IPS-18a (cell line): ENCODE results near the gene CASP5.
"Not testable (repeated sequence)": the region's sequence is repeated elsewhere in the genome, so short reads cannot be mapped to it uniquely, and the experiment has no call there.

ENCODE experiments used
- H3K27ac ChIP-seq: one replicate; pipeline ENCODE4 v1.5.1; 2013; ENCODE audit warnings: low read length
- H3K27me3 ChIP-seq: one replicate; pipeline ENCODE4 v1.6.1; 2013; ENCODE audit warnings: mild to moderate bottlenecking, low read length; ENCODE audit not compliant: control insufficient read depth, insufficient read depth
- H3K36me3 ChIP-seq: one replicate; pipeline ENCODE4 v1.6.1; 2013; ENCODE audit warnings: low read depth, low read length; ENCODE audit not compliant: control insufficient read depth
- H3K4me1 ChIP-seq: one replicate; pipeline ENCODE4 v1.6.1; 2013; ENCODE audit warnings: low read depth, low read length; ENCODE audit not compliant: control insufficient read depth
- H3K4me3 ChIP-seq: one replicate; pipeline ENCODE4 v1.5.1; 2013; ENCODE audit warnings: low read length
- H3K9ac ChIP-seq: one replicate; pipeline ENCODE4 v1.6.1; 2013; ENCODE audit warnings: mild to moderate bottlenecking, low read length, moderate library complexity
- H3K9me3 ChIP-seq: one replicate; pipeline ENCODE4 v1.6.1; 2013; ENCODE audit warnings: low read depth, low read length; ENCODE audit not compliant: control insufficient read depth

Gene CASP5

GRCh38 chr11:105049481-105049880, 26.5 kb upstream of the CASP5 start:
- H3K4me3 ChIP-seq: no peak overlapping the region
- H3K9me3 ChIP-seq: no peaks in the 10 kb centered on the region
- no peaks in the 10 kb centered on the region for H3K36me3 ChIP-seq
- no peak overlapping the region for H3K27ac ChIP-seq
- H3K27me3 ChIP-seq: no peaks in the 10 kb centered on the region
- H3K4me1 ChIP-seq: no peaks in the 10 kb centered on the region
- no peak overlapping the region for H3K9ac ChIP-seq

- H3K36me3 ChIP-seq: no peaks in the 10 kb centered on the region
- no peaks in the 10 kb centered on the region for H3K9me3 ChIP-seq
- no peak overlapping the region for H3K9ac ChIP-seq
- no peaks in the 10 kb centered on the region for H3K27me3 ChIP-seq
- H3K4me1 ChIP-seq: no peaks in the 10 kb centered on the region
- no peak overlapping the region for H3K27ac ChIP-seq
- H3K4me3 ChIP-seq: no peak overlapping the region
Observed at GRCh38 chr11:105046898-105047579, 24.1 kb upstream of the CASP5 start.

DNA sequence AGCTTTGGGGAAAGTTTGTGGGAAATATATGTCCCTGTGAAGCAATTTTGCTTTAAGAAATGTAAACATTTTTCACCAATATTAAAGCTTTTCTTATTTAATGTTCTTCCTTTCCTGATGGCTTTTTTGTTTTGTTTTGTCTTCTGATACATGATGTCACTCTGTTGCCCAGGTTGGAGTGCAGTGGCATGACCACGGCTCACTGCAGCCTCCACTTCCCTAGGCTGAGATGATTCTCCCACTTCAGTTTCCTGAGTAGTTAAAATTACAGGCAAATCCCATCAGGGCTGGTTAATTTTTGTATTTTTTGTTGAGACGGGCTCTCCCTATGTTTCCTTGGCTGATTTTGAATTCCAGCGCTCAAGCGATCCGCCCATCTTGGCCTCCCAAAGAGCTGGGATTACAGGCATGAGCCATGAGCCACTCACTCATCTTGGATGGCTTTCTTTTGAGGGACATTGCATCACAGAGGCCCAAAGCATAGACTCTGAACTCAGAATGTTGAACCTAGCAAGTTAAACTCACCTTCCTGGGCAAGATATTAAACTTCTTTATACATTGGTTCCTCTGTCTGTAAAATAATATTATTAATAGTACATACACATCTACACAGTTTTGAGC, 22.8 kb upstream of the CASP5 start:
- Histone ChIP-seq H3K4me3 (no peak overlapping the region), H3K4me1 (no peaks in the 10 kb centered on the region), H3K9ac (no peak overlapping the region), H3K36me3 (no peaks in the 10 kb centered on the region), H3K27me3 (no peaks in the 10 kb centered on the region), H3K27ac (no peak overlapping the region), H3K9me3 (no peaks in the 10 kb centered on the region)

GRCh38 chr11:105044557-105045524, 21.9 kb upstream of the CASP5 start, which contains the start of gene CARD16:
Gene CARD16, minus strand, starts transcription at chr11:105045335. Its CDS starts 38 bp downstream, at chr11:105045297.
- H3K4me3 ChIP-seq, H3K9me3 ChIP-seq, H3K4me1 ChIP-seq, H3K27me3 ChIP-seq, H3K27ac ChIP-seq, H3K9ac ChIP-seq, H3K36me3 ChIP-seq: not testable (repeated sequence)

GRCh38 chr11:105042178-105042577, 19.2 kb upstream of the CASP5 start:
- Histone ChIP-seq H3K9ac (no peak overlapping the region), H3K4me3 (no peak overlapping the region), H3K27me3 (no peaks in the 10 kb centered on the region), H3K27ac (no peak overlapping the region), H3K9me3 (no peaks in the 10 kb centered on the region), H3K36me3 (no peaks in the 10 kb centered on the region), H3K4me1 (no peaks in the 10 kb centered on the region)

GRCh38 chr11:105040703-105041102, 17.7 kb upstream of the CASP5 start:
- H3K4me3 ChIP-seq: no peak overlapping the region
- H3K27me3 ChIP-seq: no peaks in the 10 kb centered on the region
- no peaks in the 10 kb centered on the region for H3K9me3 ChIP-seq
- no peaks in the 10 kb centered on the region for H3K4me1 ChIP-seq
- no peaks in the 10 kb centered on the region for H3K36me3 ChIP-seq
- H3K27ac ChIP-seq: no peak overlapping the region
- no peak overlapping the region for H3K9ac ChIP-seq

DNA sequence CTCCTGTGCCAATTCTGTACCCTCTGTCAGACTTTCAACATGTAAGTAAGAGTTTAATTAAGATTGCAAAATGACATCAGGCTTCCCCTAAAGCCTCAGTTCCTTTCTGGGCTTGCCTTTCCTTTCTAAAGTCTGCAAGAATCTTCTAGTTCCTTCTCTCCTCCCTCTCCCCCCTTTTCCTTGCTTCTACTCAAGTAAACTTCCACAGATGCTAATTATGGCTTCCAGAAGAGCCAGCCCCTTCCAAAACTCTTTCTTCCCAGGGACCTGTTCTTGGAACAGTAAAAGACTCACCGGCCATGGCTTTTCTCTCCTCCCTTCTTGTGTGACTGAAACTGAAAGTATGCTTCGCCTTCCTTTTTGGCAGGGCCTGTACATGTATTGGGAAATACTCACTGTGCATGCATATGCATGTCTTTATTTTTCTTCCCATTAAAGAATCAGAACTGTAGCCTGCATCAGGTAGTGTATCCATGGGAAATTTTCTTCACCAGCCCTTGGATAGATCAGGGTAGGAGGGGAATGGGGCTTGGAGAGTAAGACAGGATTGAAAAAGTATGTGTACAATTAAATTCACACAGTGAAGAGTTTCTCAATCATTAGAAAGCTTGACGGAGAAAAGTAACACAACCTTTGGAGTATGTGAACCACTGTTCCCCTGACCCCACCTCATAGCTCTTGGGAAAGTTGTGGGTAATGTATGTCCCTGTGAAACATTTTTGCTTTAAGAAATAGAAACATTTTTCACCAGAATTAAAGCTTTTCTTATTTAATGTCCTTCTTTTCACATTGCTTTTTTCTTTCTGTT, 12.0 kb upstream of the CASP5 start, which contains the start of gene CASP1:
TSS of gene CASP1 (minus strand) at position 332 of the 808 bp plus-strand sequence. CDS start at position 301, 31 bp downstream.
- no peak within 1 kb of the TSS for H3K4me3 ChIP-seq
- no peak within 1 kb of the TSS for H3K9ac ChIP-seq
- H3K36me3 ChIP-seq: no peaks in the 10 kb centered on the region
- no peaks in the 10 kb centered on the region for H3K27me3 ChIP-seq
- H3K9me3 ChIP-seq: no peaks in the 10 kb centered on the region
- no peak within 1 kb of the TSS for H3K27ac ChIP-seq
- H3K4me1 ChIP-seq: no peaks in the 10 kb centered on the region

GRCh38 chr11:105034388-105034787, 11.4 kb upstream of the CASP5 start:
- H3K9ac ChIP-seq, H3K9me3 ChIP-seq, H3K27ac ChIP-seq, H3K4me3 ChIP-seq, H3K4me1 ChIP-seq, H3K36me3 ChIP-seq, H3K27me3 ChIP-seq: not testable (repeated sequence)

DNA sequence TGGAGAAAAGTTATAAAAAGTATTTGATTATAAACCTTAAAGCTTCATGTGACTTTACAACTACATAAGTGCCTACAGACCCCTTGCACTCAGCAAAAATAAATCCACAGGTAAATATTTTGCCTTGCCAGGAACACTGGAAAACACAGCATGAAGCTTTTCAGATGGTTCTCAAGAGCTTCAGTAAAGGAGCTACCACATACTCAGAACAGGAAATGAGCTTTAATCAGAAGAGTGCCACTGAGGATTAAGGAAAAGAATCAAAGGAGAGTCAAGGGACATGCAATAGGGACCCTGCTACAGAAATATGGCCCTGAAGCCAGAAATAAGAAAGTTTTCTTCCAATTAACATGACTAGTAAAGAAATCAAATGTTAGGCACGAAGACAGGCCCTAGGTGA, 10.8 kb upstream of the CASP5 start:
- H3K4me3 ChIP-seq: no peak overlapping the region
- no peak overlapping the region for H3K27ac ChIP-seq
- H3K4me1 ChIP-seq: no peaks in the 10 kb centered on the region
- no peaks in the 10 kb centered on the region for H3K27me3 ChIP-seq
- no peak overlapping the region for H3K9ac ChIP-seq
- H3K9me3 ChIP-seq: no peaks in the 10 kb centered on the region
- H3K36me3 ChIP-seq: no peaks in the 10 kb centered on the region

DNA sequence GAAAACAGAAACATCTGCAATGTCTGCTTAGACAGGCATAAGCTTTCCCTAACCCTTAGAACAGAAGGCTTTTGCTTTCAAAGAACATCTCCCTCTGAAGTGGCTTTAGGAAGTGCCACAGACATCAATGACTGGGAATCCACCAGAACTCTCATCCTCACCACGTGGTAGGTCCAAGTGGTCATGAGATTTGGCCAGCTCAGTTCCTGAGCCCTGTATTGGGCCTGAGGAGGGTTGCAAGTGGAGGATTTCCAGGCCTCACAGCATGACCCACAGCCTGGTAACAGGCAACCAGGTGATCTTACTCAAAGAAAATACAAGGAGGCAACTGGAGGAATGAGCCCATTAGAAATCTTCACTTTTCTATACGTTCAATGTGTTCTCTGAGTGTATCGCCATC, 10.4 kb upstream of the CASP5 start:
- Histone ChIP-seq H3K9ac (no peak overlapping the region), H3K36me3 (no peaks in the 10 kb centered on the region), H3K4me3 (no peak overlapping the region), H3K27ac (no peak overlapping the region), H3K9me3 (no peaks in the 10 kb centered on the region), H3K27me3 (no peaks in the 10 kb centered on the region), H3K4me1 (no peaks in the 10 kb centered on the region)

- Histone ChIP-seq H3K9ac (no peak overlapping the region), H3K27ac (no peak overlapping the region), H3K9me3 (no peaks in the 10 kb centered on the region), H3K4me1 (no peaks in the 10 kb centered on the region), H3K4me3 (no peak overlapping the region), H3K27me3 (no peaks in the 10 kb centered on the region), H3K36me3 (no peaks in the 10 kb centered on the region)
Observed at GRCh38 chr11:105032495-105032894, 9.5 kb upstream of the CASP5 start.
